22Rv1 (cell line): ENCODE measurements around the gene EFNA2.
"Not testable (repeated sequence)": the region's sequence is repeated elsewhere in the genome, so short reads cannot be mapped to it uniquely, and the experiment has no call there.

Source experiments
- H3K27ac ChIP-seq: fragments of 450-650 bp; 2 replicates; pipeline ENCODE4 v1.5.1; 2017
- CTCF ChIP-seq: fragments of 450-650 bp; IDR thresholded peaks from 2 replicates; pipeline ENCODE4 v1.5.1; 2017; ENCODE audit warnings: mild to moderate bottlenecking
- ZFX ChIP-seq: fragments of 450-650 bp; IDR thresholded peaks from 2 replicates; pipeline ENCODE4 v1.6.1; 2017; ENCODE audit warnings: antibody characterized with exemption, borderline replicate concordance

The EFNA2 gene

GRCh38 chr19:1296575-1297271 is 11.1 kb downstream of the EFNA2 start:
- no peak overlapping the region for H3K27ac ChIP-seq
- no peak for TF ChIP-seq CTCF

- H3K27ac ChIP-seq = no peak overlapping the region
- TF ChIP-seq CTCF (no peak), ZFX (no peak)
These were observed 12.6 kb downstream of the EFNA2 start for GRCh38 chr19:1298235-1298634.

GRCh38 chr19:1299801-1300200 is 14.1 kb downstream of the EFNA2 start:
- TF ChIP-seq ZFX (no peak), CTCF (no peak)

GRCh38 chr19:1300744-1301490 is 15.2 kb downstream of the EFNA2 start:
- no peak overlapping the region for H3K27ac ChIP-seq
- TF ChIP-seq ZFX (no peak), CTCF (no peak)

More at GRCh38 chr19:1299801-1300200, 14.1 kb downstream of the EFNA2 start:
- H3K27ac ChIP-seq = no peak overlapping the region

GRCh38 chr19:1302533-1303239 is 17.0 kb downstream of the EFNA2 start:
- no peak for TF ChIP-seq ZFX
- TF ChIP-seq CTCF = no peak
- H3K27ac ChIP-seq = no peak overlapping the region

GRCh38 chr19:1304197-1304924 is 18.7 kb downstream of the EFNA2 start:
- no peak overlapping the region for H3K27ac ChIP-seq
- no peak for TF ChIP-seq ZFX
- no peak for TF ChIP-seq CTCF

GRCh38 chr19:1305354-1305753 is 19.7 kb downstream of the EFNA2 start:
- not testable (repeated sequence) for H3K27ac ChIP-seq
